Measurements from ENCODE around the gene KCNG2. TPM values are rescaled to one million over a fixed set of nuclear protein-coding genes. Genes with fewer than 3 reads are reported as not detected.

Gene KCNG2
- total and polyA plus RNA-seq, 4 donors = 0.23 to 1.1 TPM; not detected in 2

GRCh38 chr18:79754022-79754761, 43.5 kb upstream of the KCNG2 start:
- Histone ChIP-seq H3K27ac (ENCODE audit: low read depth in 1 of 2, low read length in 2 of 2) (no peak overlapping the region), H3K9me3 (ENCODE audit: control insufficient read depth, low read length) (no peaks in the 10 kb centered on the region), H3K27me3 (ENCODE audit: control insufficient read depth in 1 of 2, insufficient read depth in 2 of 2, low read length in 1 of 2) (no peaks in the 10 kb centered on the region), H3K36me3 (ENCODE audit: control insufficient read depth in 1 of 2, insufficient read depth in 2 of 2, low read length in 1 of 2) (peaks cover 4 to 5% of the 10 kb centered on the region in 2 donors), H3K4me3 (ENCODE audit: low read length in 2 of 2) (no peak overlapping the region), H3K4me1 (ENCODE audit: control insufficient read depth in 1 of 2, insufficient read depth in 2 of 2, low read length in 2 of 2) (no peaks in the 10 kb centered on the region)
- intact Hi-C loops (cut with DNase I) = no loop called here
- WGBS, 2 donors = 94 to 97% methylated on average over 35 of the region's 35 CpGs
- DNase-seq = peak; percentile 33 to 72
- ATAC-seq (ENCODE audit: low FRiP score) = no peak

- no peak for ATAC-seq (ENCODE audit: low FRiP score)
- Histone ChIP-seq H3K36me3 (ENCODE audit: control insufficient read depth in 1 of 2, insufficient read depth in 2 of 2, low read length in 1 of 2) (peaks cover 4 to 5% of the 10 kb centered on the region in 2 donors), H3K27me3 (ENCODE audit: control insufficient read depth in 1 of 2, insufficient read depth in 2 of 2, low read length in 1 of 2) (no peaks in the 10 kb centered on the region), H3K4me3 (ENCODE audit: low read length in 2 of 2) (no peak overlapping the region), H3K9me3 (ENCODE audit: control insufficient read depth, low read length) (no peaks in the 10 kb centered on the region), H3K27ac (ENCODE audit: low read depth in 1 of 2, low read length in 2 of 2) (no peak overlapping the region), H3K4me1 (ENCODE audit: control insufficient read depth in 1 of 2, insufficient read depth in 2 of 2, low read length in 2 of 2) (no peaks in the 10 kb centered on the region)
- intact Hi-C loops (cut with DNase I) = no loop called here
- 97% methylated on average over 24 to 27 of the region's 27 CpGs for WGBS, 2 donors
- peak; percentile 21 to 65 for DNase-seq
Measured at GRCh38 chr18:79754831-79755351, 42.8 kb upstream of the KCNG2 start.

- H3K27ac ChIP-seq (ENCODE audit: low read depth in 1 of 2, low read length in 2 of 2) = no peak overlapping the region
- peaks cover 4 to 5% of the 10 kb centered on the region in 2 donors for H3K36me3 ChIP-seq (ENCODE audit: control insufficient read depth in 1 of 2, insufficient read depth in 2 of 2, low read length in 1 of 2)
- intact Hi-C loops (cut with DNase I) = no loop called here
- H3K27me3 ChIP-seq (ENCODE audit: control insufficient read depth in 1 of 2, insufficient read depth in 2 of 2, low read length in 1 of 2) = no peaks in the 10 kb centered on the region
- 95 to 96% methylated on average over 31 of the region's 31 CpGs for WGBS, 2 donors
- H3K4me3 ChIP-seq (ENCODE audit: low read length in 2 of 2) = no peak overlapping the region
- ATAC-seq (ENCODE audit: low FRiP score) = no peak
- no peaks in the 10 kb centered on the region for H3K4me1 ChIP-seq (ENCODE audit: control insufficient read depth in 1 of 2, insufficient read depth in 2 of 2, low read length in 2 of 2)
- peak; percentile 29 to 52 for DNase-seq
- H3K9me3 ChIP-seq (ENCODE audit: control insufficient read depth, low read length) = no peaks in the 10 kb centered on the region
Measured at GRCh38 chr18:79755496-79756142, 42.1 kb upstream of the KCNG2 start.

- Histone ChIP-seq H3K4me1 (ENCODE audit: control insufficient read depth in 1 of 2, insufficient read depth in 2 of 2, low read length in 2 of 2) (no peaks in the 10 kb centered on the region), H3K36me3 (ENCODE audit: control insufficient read depth in 1 of 2, insufficient read depth in 2 of 2, low read length in 1 of 2) (peaks cover 4 to 5% of the 10 kb centered on the region in 2 donors), H3K9me3 (ENCODE audit: control insufficient read depth, low read length) (no peaks in the 10 kb centered on the region), H3K4me3 (ENCODE audit: low read length in 2 of 2) (no peak overlapping the region), H3K27me3 (ENCODE audit: control insufficient read depth in 1 of 2, insufficient read depth in 2 of 2, low read length in 1 of 2) (no peaks in the 10 kb centered on the region), H3K27ac (ENCODE audit: low read depth in 1 of 2, low read length in 2 of 2) (no peak overlapping the region)
- ATAC-seq (ENCODE audit: low FRiP score) = no peak
- DNase-seq = peak; percentile 26 to 61
- intact Hi-C loops (cut with DNase I) = no loop called here
- WGBS, 2 donors = 96% methylated on average over 10 of the region's 10 CpGs
Measured at GRCh38 chr18:79756143-79756500, 41.6 kb upstream of the KCNG2 start.

- intact Hi-C loops (cut with DNase I) = no loop called here
- ATAC-seq (ENCODE audit: low FRiP score) = no peak
Measured at GRCh38 chr18:79756826-79757225, 40.9 kb upstream of the KCNG2 start.

GRCh38 chr18:79760348-79760747, 37.4 kb upstream of the KCNG2 start:
- peaks cover 8% of the 10 kb centered on the region for H3K9me3 ChIP-seq (ENCODE audit: control insufficient read depth, low read length)
- 4% methylated on average over 1 of the region's 1 CpG for WGBS, 2 donors
- no peak for DNase-seq
- H3K4me3 ChIP-seq (ENCODE audit: low read length in 2 of 2) = no peak overlapping the region
- ATAC-seq (ENCODE audit: low FRiP score) = no peak
- no peaks in the 10 kb centered on the region for H3K36me3 ChIP-seq (ENCODE audit: control insufficient read depth in 1 of 2, insufficient read depth in 2 of 2, low read length in 1 of 2)
- H3K4me1 ChIP-seq (ENCODE audit: control insufficient read depth in 1 of 2, insufficient read depth in 2 of 2, low read length in 2 of 2) = no peaks in the 10 kb centered on the region
- H3K27ac ChIP-seq (ENCODE audit: low read depth in 1 of 2, low read length in 2 of 2) = no peak overlapping the region
- H3K27me3 ChIP-seq (ENCODE audit: control insufficient read depth in 1 of 2, insufficient read depth in 2 of 2, low read length in 1 of 2) = no peaks in the 10 kb centered on the region
- intact Hi-C loops (cut with DNase I) = no loop called here

More at GRCh38 chr18:79756826-79757225, 40.9 kb upstream of the KCNG2 start:
- Histone ChIP-seq H3K4me3 (ENCODE audit: low read length in 2 of 2) (no peak overlapping the region), H3K4me1 (ENCODE audit: control insufficient read depth in 1 of 2, insufficient read depth in 2 of 2, low read length in 2 of 2) (no peaks in the 10 kb centered on the region), H3K36me3 (ENCODE audit: control insufficient read depth in 1 of 2, insufficient read depth in 2 of 2, low read length in 1 of 2) (peaks cover 4 to 5% of the 10 kb centered on the region in 2 donors), H3K27ac (ENCODE audit: low read depth in 1 of 2, low read length in 2 of 2) (no peak overlapping the region), H3K9me3 (ENCODE audit: control insufficient read depth, low read length) (peaks cover under 1% of the 10 kb centered on the region), H3K27me3 (ENCODE audit: control insufficient read depth in 1 of 2, insufficient read depth in 2 of 2, low read length in 1 of 2) (no peaks in the 10 kb centered on the region)
- DNase-seq = peak; percentile 14 to 48
- 96% methylated on average over 11 of the region's 11 CpGs for WGBS, 2 donors

- 59% methylated on average over 1 of the region's 1 CpG for WGBS, 2 donors
- no peak overlapping the region for H3K4me3 ChIP-seq (ENCODE audit: low read length in 2 of 2)
- intact Hi-C loops (cut with DNase I) = no loop called here
- DNase-seq (no peak), ATAC-seq (ENCODE audit: low FRiP score) (no peak)
- no peaks in the 10 kb centered on the region for H3K36me3 ChIP-seq (ENCODE audit: control insufficient read depth in 1 of 2, insufficient read depth in 2 of 2, low read length in 1 of 2)
- H3K4me1 ChIP-seq (ENCODE audit: control insufficient read depth in 1 of 2, insufficient read depth in 2 of 2, low read length in 2 of 2) = no peaks in the 10 kb centered on the region
- H3K9me3 ChIP-seq (ENCODE audit: control insufficient read depth, low read length) = peaks cover 9% of the 10 kb centered on the region
- no peak overlapping the region for H3K27ac ChIP-seq (ENCODE audit: low read depth in 1 of 2, low read length in 2 of 2)
- no peaks in the 10 kb centered on the region for H3K27me3 ChIP-seq (ENCODE audit: control insufficient read depth in 1 of 2, insufficient read depth in 2 of 2, low read length in 1 of 2)
Measured at GRCh38 chr18:79760881-79761280, 36.9 kb upstream of the KCNG2 start.

GRCh38 chr18:79763407-79763806, 34.3 kb upstream of the KCNG2 start:
- no peak for ATAC-seq (ENCODE audit: low FRiP score)
- Histone ChIP-seq H3K4me3 (ENCODE audit: low read length in 2 of 2) (no peak overlapping the region), H3K36me3 (ENCODE audit: control insufficient read depth in 1 of 2, insufficient read depth in 2 of 2, low read length in 1 of 2) (no peaks in the 10 kb centered on the region), H3K27me3 (ENCODE audit: control insufficient read depth in 1 of 2, insufficient read depth in 2 of 2, low read length in 1 of 2) (no peaks in the 10 kb centered on the region), H3K9me3 (ENCODE audit: control insufficient read depth, low read length) (peaks cover 15% of the 10 kb centered on the region), H3K27ac (ENCODE audit: low read depth in 1 of 2, low read length in 2 of 2) (no peak overlapping the region), H3K4me1 (ENCODE audit: control insufficient read depth in 1 of 2, insufficient read depth in 2 of 2, low read length in 2 of 2) (no peaks in the 10 kb centered on the region)
- intact Hi-C loops (cut with DNase I) = no loop called here
- DNase-seq = peak in 1 of 2 donors; percentile 9

GRCh38 chr18:79764131-79764530, 33.6 kb upstream of the KCNG2 start:
- no peaks in the 10 kb centered on the region for H3K36me3 ChIP-seq (ENCODE audit: control insufficient read depth in 1 of 2, insufficient read depth in 2 of 2, low read length in 1 of 2)
- peaks cover 15% of the 10 kb centered on the region for H3K9me3 ChIP-seq (ENCODE audit: control insufficient read depth, low read length)
- intact Hi-C loops (cut with DNase I) = no loop called here
- ATAC-seq (ENCODE audit: low FRiP score) (no peak), DNase-seq (peak in 1 of 2 donors; percentile 6)
- H3K27me3 ChIP-seq (ENCODE audit: control insufficient read depth in 1 of 2, insufficient read depth in 2 of 2, low read length in 1 of 2) = no peaks in the 10 kb centered on the region
- H3K4me1 ChIP-seq (ENCODE audit: control insufficient read depth in 1 of 2, insufficient read depth in 2 of 2, low read length in 2 of 2) = no peaks in the 10 kb centered on the region
- H3K27ac ChIP-seq (ENCODE audit: low read depth in 1 of 2, low read length in 2 of 2) = no peak overlapping the region
- 80 to 85% methylated on average over 5 to 6 of the region's 6 CpGs for WGBS, 2 donors
- no peak overlapping the region for H3K4me3 ChIP-seq (ENCODE audit: low read length in 2 of 2)

All from aorta (tissue), 5 donors.